IPS-18c (cell line): ENCODE results near the gene DEGS2.

Experiments used
- H3K4me3 ChIP-seq: 2 replicates; pipeline ENCODE4 v1.7.0; 2013; ENCODE audit warnings: low read depth, mild to moderate bottlenecking, low read length, moderate library complexity; ENCODE audit not compliant: insufficient read depth
- H3K9me3 ChIP-seq: one replicate; pipeline ENCODE4 v1.6.1; 2013; ENCODE audit warnings: mild to moderate bottlenecking, low read length, moderate library complexity; ENCODE audit not compliant: control insufficient read depth, insufficient read depth

DEGS2 gene

DNA sequence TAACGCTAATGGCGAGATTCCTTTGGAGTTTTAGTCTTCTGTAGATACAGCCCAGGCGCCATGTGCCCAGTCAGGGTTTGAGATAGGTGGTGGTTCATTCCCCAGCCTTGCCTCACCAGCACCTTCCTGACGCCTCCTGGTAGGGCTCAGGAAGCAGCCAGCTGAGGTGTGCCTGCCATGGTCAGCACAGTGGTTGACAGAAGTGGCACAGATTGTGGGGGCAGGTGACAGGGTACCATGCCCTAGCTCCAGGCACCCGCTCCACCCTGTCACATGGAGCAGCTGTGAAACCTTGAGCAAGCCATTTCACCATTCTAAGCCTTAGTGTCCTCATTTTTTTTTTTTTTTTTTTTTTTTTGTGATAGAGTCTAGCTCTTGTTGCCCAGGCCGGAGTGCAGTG is 48.6 kb downstream of the DEGS2 start:
- Histone ChIP-seq H3K9me3 (no peaks in the 10 kb centered on the region), H3K4me3 (no peak overlapping the region)

DNA sequence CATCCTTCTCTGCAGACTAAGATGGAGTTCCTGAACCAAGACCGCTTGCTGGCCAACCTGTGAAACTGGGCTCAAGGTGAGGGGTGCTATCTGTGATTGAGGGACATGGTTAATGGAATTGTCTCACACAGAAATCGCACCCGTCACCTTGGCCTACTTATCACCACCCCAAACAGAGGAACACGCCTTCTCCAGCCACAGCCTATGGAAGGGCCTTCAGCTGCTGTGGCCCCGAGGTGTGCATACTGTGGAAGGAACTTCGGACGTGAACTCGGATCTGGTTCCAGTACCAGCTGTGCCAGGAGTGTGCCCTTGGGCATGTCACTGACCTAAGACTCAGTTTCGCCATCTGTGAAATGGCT is 49.9 kb downstream of the DEGS2 start:
- H3K4me3 ChIP-seq: no peak overlapping the region
- no peaks in the 10 kb centered on the region for H3K9me3 ChIP-seq

DNA sequence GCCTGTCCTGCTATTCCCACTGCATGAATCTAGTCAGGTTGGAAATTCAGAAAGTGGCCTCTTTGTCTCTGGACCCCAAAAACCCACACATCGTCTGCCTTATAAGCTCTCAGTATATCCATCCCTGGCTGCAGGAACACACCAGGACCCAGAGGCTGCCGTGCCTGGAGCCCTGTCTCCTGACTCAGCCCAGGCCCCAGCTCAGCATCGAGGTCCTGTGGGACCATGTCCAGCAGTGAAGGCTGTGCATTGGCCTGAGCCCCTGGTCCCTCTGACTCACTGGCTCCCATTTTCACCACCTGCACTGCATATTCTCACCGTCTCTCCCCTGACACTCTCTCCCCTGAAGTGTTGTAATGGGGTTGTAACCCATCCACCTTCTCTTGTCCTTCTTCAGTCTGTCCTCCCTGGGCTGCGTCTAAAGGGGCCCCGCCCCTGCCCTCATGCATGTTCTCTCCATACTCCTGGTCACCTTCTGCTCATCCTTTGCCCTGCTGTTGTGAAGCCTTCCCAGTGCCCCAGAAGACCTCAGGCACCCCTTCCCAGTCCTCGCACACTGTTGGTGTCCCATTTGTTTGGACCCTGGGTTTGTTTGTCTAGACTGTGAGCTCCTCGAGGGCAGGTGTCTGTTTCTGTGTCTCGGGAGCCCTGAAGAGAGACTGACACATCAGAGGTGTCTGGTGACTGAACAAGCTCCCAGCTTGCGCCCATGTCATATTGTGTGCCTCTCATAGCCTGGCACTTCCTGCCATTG is 50.4 kb downstream of the DEGS2 start:
- Histone ChIP-seq H3K9me3 (no peaks in the 10 kb centered on the region), H3K4me3 (no peak overlapping the region)

DNA sequence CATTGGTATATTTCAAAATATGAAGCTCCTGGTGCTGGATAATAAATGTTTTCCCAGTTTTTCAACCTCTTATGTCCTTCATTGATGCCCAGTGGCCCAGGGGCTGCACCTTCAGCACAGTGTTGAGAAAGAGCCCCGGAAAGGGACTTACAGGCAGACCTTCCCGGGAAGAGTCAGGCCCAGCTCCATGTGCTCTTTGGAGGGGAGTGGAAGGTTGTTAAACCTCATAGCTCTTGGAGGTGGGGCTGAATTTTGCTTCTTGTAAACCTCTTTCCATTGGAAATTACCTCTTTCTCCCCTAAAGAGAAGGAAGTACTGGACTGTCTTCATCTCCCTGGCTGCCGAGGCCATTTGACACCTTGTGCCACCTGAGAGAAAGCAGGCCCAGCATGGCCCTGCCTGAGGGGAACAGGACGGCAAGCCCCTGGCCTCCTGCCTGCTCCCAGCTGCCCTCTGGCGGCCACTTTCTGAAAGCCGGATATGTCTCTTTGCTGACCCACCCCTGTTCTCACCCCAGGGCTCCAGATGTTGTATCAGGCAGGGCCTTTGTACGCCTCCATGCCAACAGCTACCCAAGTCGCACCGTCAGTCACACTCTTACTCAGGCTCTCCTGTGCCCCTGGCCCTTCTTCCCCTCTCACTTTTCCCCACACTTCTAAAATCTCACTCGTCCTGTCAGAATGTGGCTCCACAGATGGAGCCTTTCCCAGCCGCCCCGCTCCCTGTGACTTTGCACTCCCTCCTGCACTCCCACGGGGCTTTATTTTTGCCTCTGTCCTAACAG is 51.2 kb downstream of the DEGS2 start:
- no peak overlapping the region for H3K4me3 ChIP-seq
- H3K9me3 ChIP-seq: no peaks in the 10 kb centered on the region

DNA sequence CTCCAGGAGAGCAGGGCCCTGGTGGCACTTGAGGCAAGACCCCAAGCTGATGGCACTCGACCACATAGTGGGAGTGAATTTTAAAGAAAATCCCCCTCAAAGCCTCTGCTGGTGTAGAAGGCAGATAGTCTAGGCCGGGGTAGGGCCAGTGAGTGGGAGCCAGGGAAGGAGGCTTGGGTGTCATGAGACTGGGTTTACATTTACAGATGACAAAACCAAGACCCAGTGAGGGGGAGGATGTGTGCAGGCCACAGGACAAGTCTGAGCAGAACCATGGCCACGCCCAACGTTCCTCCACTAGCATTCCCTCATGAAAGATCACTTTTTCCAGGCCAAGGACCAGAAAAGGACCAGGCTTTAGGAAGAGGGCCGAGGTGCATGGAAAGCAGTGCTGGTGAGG is 52.2 kb downstream of the DEGS2 start:
- Histone ChIP-seq H3K9me3 (no peaks in the 10 kb centered on the region), H3K4me3 (no peak overlapping the region)

DNA sequence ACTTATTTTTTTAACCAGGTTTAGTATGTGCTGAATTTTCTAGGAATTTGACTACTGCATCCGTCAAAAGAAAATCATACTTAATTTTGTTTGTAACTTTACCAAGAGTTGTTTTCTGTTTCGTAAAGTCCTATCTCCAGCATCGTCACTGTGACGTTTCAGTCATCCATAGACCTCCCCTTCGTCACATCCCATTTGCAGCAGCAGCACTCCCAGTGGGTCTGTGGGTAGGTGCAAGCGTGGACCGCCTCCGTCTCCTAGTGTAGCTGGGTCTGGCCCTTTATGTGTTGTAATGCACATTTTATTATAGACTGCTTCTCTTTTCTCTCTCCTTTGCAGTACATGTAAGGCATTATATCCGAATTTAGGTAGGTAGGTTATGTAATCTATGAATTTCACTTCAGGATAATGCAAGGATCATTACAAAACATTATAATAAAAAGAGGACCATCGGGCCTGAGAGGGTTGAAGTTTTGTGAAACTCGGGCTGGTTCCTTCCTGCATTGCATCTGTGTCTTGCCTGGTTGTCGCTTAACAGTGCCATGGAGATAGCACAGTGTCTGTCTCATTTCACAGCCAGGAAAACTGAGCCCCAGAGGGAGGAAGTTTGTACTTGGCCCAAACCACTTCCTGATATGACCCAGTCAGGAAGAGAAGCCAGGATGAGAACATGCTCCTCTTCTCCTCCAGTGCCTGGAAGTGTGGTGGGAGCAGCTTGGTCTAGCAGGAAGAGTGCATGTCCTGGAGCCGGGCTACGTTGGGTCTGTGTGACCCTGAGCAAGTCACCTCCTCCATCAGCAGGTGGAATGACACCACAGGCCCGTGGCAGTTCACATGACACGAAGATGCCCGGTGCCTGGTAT is 53.0 kb downstream of the DEGS2 start:
- H3K9me3 ChIP-seq: no peaks in the 10 kb centered on the region
- no peak overlapping the region for H3K4me3 ChIP-seq

DNA sequence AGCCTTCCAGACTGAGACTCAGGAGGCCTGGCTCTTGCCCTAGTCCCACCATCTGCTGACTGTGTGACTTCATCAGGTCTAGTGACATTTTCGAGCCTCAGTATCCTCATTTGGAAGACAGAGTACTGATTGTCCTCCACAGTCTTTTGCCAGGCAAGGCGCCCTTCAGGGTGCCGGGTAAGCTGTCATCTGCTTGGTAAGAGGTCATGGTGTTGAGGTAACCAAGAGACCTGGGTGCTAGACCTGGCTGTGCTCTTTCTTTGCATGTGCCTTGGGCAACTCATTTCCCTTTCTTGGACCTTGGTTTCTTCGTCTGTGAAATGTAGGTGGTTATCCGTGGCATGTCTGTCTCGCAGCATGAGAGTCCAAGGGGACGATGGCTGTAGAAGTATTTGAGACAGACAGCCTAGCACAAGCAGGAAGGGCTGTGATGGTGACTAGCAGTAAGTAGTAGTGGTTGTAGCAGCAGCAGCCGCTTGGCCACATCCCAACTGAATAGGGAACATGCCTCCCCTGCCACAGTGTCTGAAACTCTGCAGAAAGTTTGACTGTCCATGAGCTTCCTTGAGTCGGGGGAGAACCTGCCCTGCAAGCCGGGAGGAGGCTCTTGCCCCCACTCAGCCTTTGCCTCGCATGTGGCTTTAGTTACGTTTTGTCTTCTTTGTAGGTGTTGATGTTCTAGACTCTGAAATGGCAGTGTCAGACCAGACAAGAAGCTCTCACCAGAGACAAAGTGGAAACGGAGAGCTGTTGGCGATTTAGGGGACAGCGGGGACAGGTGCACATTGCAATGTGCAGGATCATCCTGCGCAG is 53.9 kb downstream of the DEGS2 start:
- Histone ChIP-seq H3K4me3 (no peak overlapping the region), H3K9me3 (no peaks in the 10 kb centered on the region)

DNA sequence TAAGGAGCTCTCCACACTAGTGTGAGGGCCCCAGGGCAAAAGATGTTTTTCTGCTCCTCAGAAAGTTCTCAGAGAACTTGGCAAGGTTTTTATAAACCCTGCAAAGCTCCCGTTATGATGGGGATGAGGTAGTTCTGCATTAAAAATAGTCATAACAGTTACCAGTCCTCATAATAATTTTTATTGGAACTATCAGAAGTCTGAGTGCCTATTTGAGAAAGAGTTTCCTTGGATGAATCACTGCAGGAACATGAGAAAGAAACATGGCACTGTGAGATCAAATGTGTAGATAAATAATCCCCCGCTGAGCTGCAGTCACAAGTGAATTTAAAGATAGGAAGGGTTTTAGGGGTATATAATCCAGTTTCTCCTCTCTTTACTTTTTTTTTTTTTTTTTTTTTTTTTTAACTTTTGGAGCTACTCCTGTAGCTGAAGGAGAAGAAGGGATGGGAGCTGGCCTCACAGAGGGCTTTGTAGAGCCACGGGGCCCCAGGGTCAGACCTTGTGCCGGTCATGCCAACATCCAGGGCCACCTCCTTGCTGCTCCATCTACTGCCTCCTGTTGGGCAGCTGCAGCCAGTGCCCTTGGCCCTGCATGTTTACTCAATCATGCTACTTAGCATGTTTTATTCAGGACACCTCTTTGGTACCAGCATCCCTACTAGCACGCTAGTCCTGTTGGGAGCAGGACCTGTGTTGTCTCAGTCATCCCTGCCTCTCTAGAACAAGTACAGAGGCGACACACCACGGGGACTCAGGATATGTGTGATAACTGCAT is 54.7 kb downstream of the DEGS2 start:
- Histone ChIP-seq H3K4me3 (no peak overlapping the region), H3K9me3 (no peaks in the 10 kb centered on the region)

DNA sequence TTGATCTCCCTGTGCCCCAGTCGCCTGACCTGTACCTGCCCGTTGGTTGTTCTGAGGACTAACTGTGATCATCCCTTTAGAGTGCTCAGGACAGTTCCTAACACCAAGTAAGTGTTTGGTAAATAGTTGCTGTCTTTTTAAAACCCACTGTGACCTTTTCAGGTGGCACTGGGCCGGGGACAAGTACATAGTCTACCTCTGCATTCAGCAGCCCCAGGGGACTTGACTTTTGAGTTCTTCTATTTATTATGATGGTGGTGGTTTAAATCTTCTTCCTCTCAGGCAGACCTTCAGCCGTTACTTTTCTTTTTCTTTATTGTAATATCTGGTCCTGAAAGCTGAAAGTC is 55.5 kb downstream of the DEGS2 start:
- H3K4me3 ChIP-seq: no peak overlapping the region

DNA sequence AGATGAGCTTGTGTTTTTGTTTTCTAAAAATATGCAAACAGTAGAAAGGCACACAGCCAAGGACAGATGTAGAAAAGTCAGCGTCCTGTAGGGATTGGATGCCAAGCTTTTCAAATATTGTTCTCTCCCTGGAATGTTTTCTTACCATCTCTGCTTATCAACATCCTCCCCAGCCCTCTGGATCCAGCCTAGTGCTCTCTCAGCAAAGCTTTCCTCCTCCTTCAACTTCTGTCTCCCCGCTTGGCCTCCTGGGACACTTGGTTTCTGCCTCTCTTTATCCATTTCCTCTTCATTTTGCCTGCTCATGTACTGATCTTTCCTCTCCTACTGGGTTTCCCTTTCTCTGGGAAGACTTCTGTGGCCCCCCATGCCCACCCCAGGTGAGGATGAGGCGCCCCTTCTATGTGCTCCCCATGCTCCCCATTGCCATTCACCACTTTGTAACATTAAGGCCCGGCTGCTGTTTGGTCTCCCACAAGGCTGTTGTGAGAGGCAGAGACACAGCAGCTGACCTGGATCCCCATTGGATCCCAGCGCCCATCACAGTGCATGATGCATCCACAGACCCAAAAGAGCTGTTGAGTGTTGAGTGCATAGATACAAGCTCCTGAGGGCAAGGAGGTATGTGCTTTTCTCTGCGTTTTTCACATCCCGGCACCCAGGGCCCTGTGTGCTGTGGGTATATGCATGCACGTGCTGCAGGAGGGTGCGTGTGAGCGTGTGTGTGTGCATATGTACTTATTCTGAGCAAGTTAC is 56.0 kb downstream of the DEGS2 start:
- Histone ChIP-seq H3K9me3 (no peaks in the 10 kb centered on the region), H3K4me3 (no peak overlapping the region)

More for the DNA sequence above, 55.5 kb downstream of the DEGS2 start:
- H3K9me3 ChIP-seq: no peaks in the 10 kb centered on the region

DNA sequence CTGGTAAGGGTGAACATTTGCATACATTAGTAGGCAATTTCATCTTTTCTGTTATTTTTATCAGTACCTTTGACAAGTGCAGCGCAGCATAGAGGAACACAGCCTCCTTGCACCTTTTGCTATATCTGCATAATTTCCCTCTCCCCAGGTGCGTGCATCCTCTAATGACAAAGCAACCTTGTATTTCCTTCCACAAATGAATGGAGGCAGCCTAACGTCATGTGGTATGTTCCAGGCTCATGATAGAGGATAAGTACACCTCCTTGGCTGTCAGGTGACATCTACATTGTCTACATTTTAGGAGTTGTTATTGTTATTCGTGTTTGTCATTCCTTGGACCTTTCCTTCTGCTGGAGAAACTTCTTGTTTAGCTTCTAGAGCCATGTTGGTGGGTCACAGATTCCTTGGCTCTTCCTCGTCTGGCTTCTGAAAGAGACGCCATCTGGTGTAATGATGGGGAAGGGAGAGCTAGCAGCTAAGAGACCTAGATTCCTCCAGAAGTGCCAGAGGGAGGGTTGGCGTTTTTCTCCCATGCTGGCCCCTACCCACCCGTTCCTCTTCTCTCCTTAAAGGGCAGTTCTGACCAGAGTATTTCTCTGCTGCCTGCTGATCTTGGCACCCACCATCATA is 57.2 kb downstream of the DEGS2 start:
- Histone ChIP-seq H3K4me3 (no peak overlapping the region), H3K9me3 (no peaks in the 10 kb centered on the region)

DNA sequence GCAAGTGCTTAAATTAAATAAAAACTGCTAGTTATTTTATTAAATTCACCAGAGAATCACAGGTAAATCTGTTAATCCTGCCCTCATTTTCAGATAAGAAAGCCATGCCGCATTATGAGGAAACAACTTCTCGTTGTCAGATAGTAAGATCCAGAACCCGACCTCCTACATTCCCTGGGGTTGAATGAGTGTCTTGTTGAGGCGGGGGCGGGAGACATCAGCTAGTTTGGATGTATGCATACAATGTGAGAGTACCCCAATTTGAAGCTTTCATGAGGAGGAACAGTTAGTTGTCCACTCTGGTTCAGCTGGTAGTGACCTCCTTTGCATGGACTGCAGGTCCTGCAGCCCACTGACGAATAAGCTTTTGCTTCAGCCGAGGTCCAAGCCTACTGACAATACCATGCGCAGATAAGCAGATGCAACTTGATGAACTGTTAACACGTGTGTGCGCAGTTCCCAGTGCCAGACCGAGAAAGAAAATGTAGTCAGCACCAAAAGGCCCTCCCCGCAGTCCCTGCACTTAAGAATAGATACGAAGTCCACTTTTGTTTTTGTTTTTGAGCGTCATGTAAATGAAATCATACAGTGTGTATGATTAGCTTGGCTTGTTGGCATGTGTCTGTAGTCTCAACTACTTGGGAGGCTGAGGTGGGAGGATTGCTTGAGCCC is 59.3 kb downstream of the DEGS2 start:
- no peak overlapping the region for H3K4me3 ChIP-seq
- H3K9me3 ChIP-seq: no peaks in the 10 kb centered on the region

DNA sequence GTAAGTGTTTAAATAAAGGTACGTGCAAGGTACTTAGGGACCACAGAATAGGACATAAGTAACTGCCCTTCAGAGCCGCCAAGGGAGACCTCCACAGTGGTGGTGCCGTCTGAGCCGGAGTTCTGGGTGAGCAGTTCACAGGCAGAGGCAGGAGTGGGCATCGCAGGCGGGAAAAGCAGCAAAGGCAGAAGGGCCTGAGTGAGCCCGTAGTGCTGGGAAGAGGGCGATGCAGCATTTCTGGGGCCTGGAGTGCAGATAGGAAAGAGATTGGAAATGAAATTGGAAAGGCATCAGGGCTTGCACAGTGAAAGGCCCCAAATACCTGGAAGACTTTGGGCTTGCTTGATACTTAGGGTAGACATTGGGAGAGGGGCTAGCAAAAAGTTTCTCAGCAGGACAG is 61.3 kb downstream of the DEGS2 start:
- Histone ChIP-seq H3K4me3 (no peak overlapping the region), H3K9me3 (no peaks in the 10 kb centered on the region)

DNA sequence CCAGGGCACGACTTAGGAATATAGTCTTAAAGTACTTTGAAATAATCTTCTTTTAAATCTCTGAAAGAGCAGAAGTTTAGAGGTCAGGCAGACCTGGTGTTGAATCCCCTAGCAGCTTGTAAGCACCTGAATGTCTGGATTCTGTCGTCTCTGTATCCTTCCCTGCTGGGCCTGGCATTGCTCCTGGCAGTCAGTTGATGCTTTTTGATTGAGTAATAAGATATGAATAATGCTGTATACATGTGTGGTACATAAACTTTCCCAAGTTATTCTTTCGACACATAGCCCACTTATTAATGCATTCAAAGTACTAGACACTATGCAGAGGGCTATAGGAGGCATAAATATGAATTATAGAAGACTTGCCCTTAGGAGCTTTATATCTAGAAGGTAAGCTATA is 62.8 kb downstream of the DEGS2 start:
- H3K4me3 ChIP-seq: no peak overlapping the region
- no peaks in the 10 kb centered on the region for H3K9me3 ChIP-seq
